NT2/D1 (cell line): ENCODE data around the gene OPA3.
"Not testable (repeated sequence)": the region's sequence is repeated elsewhere in the genome, so short reads cannot be mapped to it uniquely, and the experiment has no call there.

Experiments
- DNase-seq: peaks from one replicate; pipeline ENCODE4 v3.0.0-alpha.2; 2011; ENCODE audit warnings: low read depth, low spot score
- H3K27me3 ChIP-seq: 2 replicates; pipeline ENCODE4 v1.6.0; 2011; ENCODE audit warnings: mild to moderate bottlenecking; ENCODE audit not compliant: insufficient read length, insufficient read depth
- H3K36me3 ChIP-seq: 2 replicates; pipeline ENCODE4 v1.6.1; 2011; ENCODE audit warnings: mild to moderate bottlenecking, low read length, mixed read lengths; ENCODE audit not compliant: insufficient read depth, insufficient read length
- H3K4me1 ChIP-seq: 2 replicates; pipeline ENCODE4 v1.5.1; 2011; ENCODE audit not compliant: insufficient read depth, insufficient read length
- H3K4me3 ChIP-seq: 2 replicates; pipeline ENCODE4 v1.5.1; 2011; ENCODE audit warnings: low read depth; ENCODE audit not compliant: insufficient read length
- H3K9ac ChIP-seq: 2 replicates; pipeline ENCODE4 v1.6.0; 2011; ENCODE audit warnings: low read depth; ENCODE audit not compliant: insufficient read length
- H3K9me3 ChIP-seq: 2 replicates; pipeline ENCODE4 v1.5.1; 2011; ENCODE audit warnings: mild to moderate bottlenecking, low read length; ENCODE audit not compliant: insufficient read depth
- SUZ12 ChIP-seq: IDR thresholded peaks from 2 replicates; pipeline ENCODE4 v1.6.1; 2011; ENCODE audit not compliant: insufficient read length, insufficient read depth; ENCODE audit errors: extremely low read depth
- YY1 ChIP-seq: IDR thresholded peaks from 2 replicates; pipeline ENCODE4 v1.6.1; 2011; ENCODE audit not compliant: insufficient read length, insufficient read depth
- ZNF274 ChIP-seq: IDR thresholded peaks from 2 replicates; pipeline ENCODE4 v1.6.1; 2011; ENCODE audit warnings: mild to moderate bottlenecking, low read depth, low read length

OPA3 gene

DNA sequence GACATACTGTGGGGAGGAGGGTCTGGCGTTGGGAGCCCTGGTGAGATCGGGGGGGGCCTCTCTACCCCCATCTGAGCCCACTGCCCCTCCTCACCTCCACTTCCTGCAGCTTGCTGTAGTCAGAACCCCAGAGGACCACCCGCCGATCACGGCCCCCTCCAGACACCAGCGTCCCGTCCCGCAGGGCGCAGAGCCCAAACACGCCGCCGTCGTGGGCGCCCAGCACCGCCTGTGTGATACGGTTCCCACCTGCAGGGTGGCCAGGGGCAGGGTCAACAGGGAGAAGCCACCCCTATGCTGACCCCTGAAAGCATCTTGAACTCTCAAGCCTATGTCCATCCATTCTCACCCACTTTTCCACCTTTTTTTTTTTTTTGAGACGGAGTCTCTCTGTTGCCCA, 36.8 kb upstream of the OPA3 start:
- Histone ChIP-seq H3K27me3 (no peaks in the 10 kb centered on the region), H3K4me1 (peaks cover 6% of the 10 kb centered on the region), H3K9me3 (no peaks in the 10 kb centered on the region), H3K4me3 (no peak overlapping the region), H3K9ac (no peak overlapping the region), H3K36me3 (peaks cover 36% of the 10 kb centered on the region)
- TF ChIP-seq SUZ12 (no peak), ZNF274 (no peak), YY1 (no peak)
- DNase-seq, result no peak

- no peak for DNase-seq
- Histone ChIP-seq H3K9me3 (no peaks in the 10 kb centered on the region), H3K4me1 (peaks cover 9% of the 10 kb centered on the region), H3K27me3 (no peaks in the 10 kb centered on the region), H3K4me3 (peak overlapping the region; percentile 78), H3K9ac (peak overlapping the region; percentile 82), H3K36me3 (peaks cover 47% of the 10 kb centered on the region)
- no peak for TF ChIP-seq SUZ12
- TF ChIP-seq ZNF274, result no peak
- TF ChIP-seq YY1, result no peak
Observed at GRCh38 chr19:45616704-45617017, 32.1 kb upstream of the OPA3 start.

DNA sequence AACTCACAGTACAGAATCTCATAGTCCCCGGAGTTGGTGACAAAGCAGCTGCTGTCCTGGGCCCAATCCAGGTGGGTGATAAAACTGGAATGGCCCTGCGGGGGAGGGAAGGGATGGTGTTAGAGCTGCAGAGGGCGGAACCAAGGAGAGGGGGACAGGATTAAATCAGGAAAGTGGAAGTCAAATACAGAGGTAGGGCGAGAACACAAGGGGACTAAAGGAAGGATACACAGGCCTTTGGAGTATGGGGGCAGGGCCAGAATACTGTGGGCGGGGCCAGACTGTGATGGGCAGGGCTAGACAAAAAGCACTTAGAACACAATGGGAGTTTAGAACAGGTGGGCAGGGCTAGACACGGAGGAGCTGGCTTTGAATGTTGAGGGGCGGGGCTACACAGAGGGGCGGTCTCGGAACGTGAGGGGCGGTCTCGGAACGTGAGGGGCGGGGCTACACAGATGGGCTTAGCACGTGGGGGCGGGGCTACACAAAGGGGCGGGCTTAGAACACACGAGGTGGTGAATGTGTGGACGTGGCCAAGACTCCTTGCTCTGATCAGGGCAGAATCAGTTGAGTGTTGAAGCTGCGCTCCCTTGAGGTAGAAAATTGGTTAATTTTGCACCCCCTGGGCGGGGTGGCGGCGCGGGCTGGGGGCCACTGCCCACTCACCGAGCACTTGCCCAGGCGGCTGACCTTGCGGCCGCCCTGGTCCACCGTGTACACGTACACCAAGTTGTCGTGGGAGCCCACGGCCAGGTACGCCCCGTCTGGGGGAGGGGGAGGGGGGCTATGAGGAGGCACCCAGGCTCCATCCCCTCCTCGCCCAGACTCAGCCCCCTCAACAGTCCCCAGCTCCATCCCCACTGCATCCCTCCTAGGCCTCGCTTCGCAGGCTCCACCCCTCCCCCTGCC, 31.4 kb upstream of the OPA3 start:
- no peak for TF ChIP-seq YY1
- no peak for TF ChIP-seq SUZ12
- TF ChIP-seq ZNF274, result no peak
- Histone ChIP-seq H3K4me3 (peak overlapping the region; percentile 78), H3K4me1 (peaks cover 5% of the 10 kb centered on the region), H3K9ac (peak overlapping the region; percentile 82), H3K36me3 (peaks cover 46% of the 10 kb centered on the region), H3K9me3 (no peaks in the 10 kb centered on the region), H3K27me3 (no peaks in the 10 kb centered on the region)
- DNase-seq, result peak; percentile 93

DNA sequence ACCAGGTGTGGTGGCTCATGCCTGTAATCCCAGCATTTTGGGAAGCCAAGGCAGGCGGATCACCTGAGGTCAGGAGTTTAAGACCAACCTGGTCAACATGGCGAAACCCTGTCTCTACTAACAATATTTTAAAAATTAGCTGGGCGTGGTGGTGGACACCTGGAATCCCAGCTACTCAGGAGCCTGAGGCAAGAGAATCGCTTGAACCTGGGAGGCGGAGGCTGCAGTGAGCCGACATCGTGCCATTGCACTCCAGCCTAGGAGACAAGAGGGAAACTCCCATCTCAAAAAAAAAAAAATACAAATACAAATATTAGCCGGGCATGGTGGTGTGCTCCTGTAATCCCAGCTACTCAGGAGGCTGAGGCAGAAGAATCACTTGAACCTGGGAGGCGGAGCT, 30.5 kb upstream of the OPA3 start:
- H3K9me3 ChIP-seq, H3K4me1 ChIP-seq, H3K4me3 ChIP-seq, DNase-seq, H3K9ac ChIP-seq, H3K27me3 ChIP-seq: not testable (repeated sequence)
- H3K36me3 ChIP-seq, result peaks cover 45% of the 10 kb centered on the region

DNA sequence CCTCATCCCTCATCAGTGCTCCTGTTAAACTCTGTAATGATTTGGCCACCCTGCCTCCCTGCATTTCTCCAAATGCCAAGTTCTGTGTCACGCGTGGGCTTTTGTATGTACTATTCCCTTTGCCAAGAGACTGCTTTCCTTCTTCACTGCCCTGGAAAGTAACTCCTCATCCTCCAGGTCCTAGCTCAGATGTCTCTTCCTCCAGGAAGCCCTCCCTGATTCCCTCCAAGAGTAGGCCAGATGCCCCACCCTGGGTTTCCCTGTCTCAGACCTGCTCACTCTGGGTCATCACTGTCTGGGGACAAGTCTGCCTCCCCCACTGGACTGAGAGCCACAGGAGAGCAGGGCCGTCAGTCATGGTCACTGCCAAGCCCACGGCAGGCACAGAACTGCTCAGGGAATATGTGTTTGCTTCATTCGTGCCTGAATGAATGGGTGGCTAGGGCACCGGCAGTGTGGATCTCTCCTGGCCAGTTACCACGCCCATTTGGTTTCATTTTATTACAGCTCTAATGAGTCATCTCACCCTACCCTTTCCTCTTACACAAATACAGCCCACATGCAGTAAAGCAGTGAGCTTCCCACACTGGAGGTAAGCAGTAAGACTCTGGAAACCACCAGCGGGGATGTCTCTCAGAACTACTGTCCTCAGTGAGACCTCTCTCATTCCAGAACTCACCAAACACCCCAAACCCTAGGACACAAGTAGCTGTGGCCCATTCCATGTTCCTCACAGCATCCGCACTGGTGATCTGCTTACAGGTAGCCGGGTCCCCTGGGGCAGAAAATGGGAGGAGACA, 29.5 kb upstream of the OPA3 start:
- Histone ChIP-seq H3K27me3 (no peaks in the 10 kb centered on the region), H3K36me3 (peaks cover 46% of the 10 kb centered on the region), H3K9ac (no peak overlapping the region), H3K4me3 (no peak overlapping the region), H3K9me3 (no peaks in the 10 kb centered on the region), H3K4me1 (peaks cover 2% of the 10 kb centered on the region)
- no peak for DNase-seq
- TF ChIP-seq ZNF274 (no peak), YY1 (no peak), SUZ12 (no peak)

DNA sequence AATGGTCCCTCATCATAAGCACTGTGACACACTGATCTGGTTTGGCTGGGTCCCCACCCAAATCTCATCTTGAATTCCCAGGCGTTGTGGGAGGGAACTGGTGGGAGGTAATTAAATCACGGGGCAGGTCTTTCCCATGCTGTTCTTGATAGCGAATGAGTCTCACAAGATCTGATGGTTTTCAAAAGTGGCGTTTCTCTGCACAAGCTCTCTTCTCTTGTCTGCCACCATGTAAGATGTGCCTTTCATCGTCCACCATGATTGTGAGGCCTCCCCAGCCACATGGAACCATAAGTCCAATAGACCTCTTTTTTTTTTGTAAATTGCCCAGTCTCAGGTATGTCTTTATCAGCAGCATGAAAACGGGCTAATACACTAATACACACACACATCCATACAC, 24.3 kb upstream of the OPA3 start:
- H3K4me3 ChIP-seq, result no peak overlapping the region
- no peak for DNase-seq
- H3K9me3 ChIP-seq, result no peaks in the 10 kb centered on the region
- no peak for TF ChIP-seq ZNF274
- no peak for TF ChIP-seq SUZ12
- no peak for TF ChIP-seq YY1
- H3K27me3 ChIP-seq, result no peaks in the 10 kb centered on the region
- no peak overlapping the region for H3K9ac ChIP-seq
- H3K36me3 ChIP-seq, result peaks cover 31% of the 10 kb centered on the region
- peaks cover 3% of the 10 kb centered on the region for H3K4me1 ChIP-seq
